Erythroblast (primary cell): Measurements from ENCODE around the gene C16orf95.
"Not testable (repeated sequence)": the region's sequence is repeated elsewhere in the genome, so short reads cannot be mapped to it uniquely, and the experiment has no call there.

ENCODE experiments used
- DNase-seq, 2 experiments: peaks; one replicate each; lab custom pipeline; 2025; lab: John Stamatoyannopoulos, UW
- GATA1 ChIP-seq: IDR thresholded peaks from 2 replicates; pipeline ENCODE4 v1.6.1; 2011; ENCODE audit warnings: low read depth, mild to moderate bottlenecking, control low read depth, low read length, moderate library complexity
- POLR2A ChIP-seq: IDR thresholded peaks from 2 replicates; pipeline ENCODE4 v1.6.1; 2011; ENCODE audit warnings: mild to moderate bottlenecking, low read length

The C16orf95 gene, protein sequence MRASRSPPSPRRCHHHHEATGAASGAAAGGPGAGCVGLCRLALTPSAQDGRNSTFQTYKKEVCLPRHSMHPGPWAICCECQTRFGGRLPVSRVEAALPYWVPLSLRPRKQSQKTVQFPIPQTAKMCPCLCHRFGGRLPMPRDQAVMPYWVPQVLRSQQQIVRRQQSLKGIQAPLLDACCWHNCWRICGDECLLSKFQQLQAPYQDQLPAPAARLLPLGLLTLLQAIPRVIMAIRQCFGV

DNA sequence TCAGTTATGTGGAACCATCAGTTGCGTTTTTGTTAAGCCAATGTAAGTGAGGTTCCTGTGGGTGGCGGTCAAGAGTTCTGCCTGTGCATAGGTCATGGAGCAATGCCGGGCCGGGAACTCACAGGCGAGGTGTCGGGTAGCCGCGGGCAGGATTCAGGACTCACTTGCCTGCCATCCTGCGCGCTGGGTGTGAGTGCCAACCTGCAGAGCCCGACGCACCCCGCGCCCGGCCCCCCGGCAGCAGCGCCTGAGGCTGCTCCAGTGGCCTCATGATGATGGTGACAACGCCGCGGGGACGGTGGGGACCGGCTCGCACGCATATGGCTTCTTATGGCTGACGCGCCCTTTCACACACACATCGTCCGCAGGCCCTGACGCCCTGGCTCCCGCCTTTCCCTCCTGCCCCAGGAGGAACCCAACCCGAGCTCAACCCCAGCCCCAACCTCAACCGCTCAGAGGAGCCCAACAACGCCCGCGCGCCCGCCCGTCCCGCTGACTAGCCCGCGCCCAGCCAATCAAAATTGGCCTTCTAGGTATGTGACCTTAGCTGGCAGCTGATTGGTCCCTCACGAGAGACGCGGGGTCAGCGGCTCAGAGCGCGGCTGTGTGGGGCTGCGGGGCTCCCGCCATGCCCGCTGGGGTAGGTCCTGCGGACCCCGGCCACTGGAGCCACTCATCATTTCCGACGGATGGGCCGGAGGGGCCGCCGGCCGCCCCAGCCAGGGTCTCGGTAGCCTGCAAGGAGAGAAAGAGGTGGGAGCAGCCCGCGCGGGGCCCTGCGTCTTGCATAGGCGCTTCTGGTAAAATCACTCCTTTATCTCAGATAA, at the start of gene C16orf95:
Gene C16orf95 (minus strand): TSS at position 470 of the 827 bp plus-strand sequence. CDS start 150 bp downstream, at position 320.
- TF ChIP-seq POLR2A: peak; percentile 94
- no peak for TF ChIP-seq GATA1
- peak; percentile 96 to 98 for DNase-seq

DNA sequence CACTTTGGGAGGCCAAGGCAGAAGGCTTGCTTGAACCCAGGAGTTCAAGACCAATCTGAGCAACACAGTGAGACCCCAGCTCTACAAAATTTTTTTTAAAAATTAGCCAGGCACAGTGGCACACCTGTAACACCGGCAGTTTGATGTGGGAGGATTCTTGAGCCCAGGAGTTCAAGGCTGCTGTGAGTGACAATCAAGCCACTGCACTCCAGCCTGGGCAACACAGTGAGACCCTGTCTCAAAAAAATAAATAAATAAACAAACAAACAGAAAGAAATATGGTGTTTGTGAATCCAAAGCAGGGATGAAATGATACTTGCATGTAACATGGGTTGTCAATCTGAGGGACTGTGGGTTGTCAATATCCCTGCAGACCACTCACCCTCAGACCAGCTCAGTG, 49.7 kb upstream of the C16orf95 start:
- TF ChIP-seq POLR2A (no peak), GATA1 (no peak)
- DNase-seq: no peak

DNA sequence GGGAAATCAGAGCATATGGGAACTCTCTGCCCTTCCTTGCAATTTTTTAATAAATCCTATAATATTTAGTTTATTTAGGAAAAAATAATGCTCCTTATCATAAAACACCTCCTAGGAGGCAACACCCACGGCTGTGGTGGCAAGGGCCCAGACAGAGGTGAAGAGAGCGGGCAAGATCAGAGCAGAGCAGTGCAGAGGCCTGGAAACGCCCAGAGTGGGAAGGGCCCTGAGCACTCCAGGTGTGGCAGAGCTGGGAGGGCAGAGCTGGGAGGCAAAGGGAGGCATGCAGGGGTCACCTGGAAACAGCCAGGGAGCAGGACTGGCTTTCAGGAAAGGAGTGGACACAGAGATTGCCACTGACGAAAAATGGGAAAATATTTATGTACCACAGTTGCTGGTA, 49.1 kb upstream of the C16orf95 start:
- TF ChIP-seq POLR2A: no peak
- no peak for TF ChIP-seq GATA1

DNA sequence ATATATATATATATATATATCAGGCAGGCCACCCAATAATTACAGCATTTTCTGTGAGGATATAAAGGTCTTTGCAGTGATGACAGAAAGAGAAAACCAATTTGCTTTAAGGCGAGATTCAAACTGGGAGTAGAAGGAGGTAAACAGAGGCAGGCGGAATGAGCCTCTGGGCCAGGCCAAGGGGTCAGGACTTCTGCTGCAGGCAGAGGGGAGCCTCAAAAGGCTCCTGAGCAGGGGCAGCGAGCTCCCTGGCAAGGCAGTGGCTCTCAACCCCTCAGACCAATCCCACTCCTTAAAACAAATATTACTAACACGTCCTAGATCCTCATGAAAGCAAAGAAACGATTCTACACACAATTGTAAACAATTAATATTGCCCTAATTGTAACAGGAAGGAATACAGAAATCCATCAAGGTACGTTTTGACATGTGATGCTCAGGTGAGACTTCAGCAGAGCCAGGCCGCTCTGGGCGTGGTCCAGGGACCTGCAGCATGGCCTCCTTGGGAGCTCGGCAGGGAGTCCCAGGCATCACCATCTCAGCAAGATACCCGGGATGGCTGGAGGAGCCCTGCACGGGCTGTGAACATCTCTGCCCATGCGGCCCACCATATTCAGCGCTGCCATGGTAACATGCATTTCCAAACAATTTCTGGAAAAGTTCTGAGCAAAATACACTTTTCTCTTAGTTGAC, 48.0 kb upstream of the C16orf95 start:
- DNase-seq: no peak
- TF ChIP-seq POLR2A: no peak
- TF ChIP-seq GATA1: no peak

More for the DNA sequence above, 49.1 kb upstream of the C16orf95 start:
- DNase-seq: no peak

DNA sequence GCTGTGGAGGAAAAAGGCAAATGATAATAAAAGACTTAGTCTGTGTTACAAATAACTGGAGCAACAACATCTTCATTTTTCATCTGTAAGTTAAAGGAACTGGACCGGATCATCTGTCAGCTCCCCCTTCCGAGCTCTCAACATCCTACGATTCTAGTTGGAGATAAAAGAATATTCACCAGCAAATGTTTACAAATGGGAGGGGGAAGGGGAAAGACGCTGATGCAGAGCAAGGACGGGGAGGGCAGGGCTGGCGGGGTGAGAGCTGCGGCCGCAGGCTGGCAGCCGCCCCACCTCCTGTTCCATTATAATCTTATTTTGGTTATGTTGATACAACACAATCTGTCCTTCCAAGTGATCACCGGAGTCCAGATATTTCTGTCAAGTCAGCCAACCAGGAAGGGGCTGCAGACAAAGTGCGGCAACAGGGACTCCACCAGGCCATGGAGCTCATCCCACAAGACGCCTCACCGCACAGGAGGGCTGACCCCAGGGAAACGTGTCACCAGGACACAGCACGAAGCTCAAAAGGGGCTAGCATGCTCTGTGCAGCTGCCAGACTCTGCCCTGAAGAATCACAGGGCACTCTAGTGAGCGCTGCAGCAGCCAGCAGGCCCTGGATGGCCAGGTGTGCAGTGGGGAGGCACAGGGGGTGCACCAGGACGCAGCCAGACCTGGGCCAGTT, 46.7 kb upstream of the C16orf95 start:
- no peak for DNase-seq
- TF ChIP-seq POLR2A: no peak
- TF ChIP-seq GATA1: no peak

DNA sequence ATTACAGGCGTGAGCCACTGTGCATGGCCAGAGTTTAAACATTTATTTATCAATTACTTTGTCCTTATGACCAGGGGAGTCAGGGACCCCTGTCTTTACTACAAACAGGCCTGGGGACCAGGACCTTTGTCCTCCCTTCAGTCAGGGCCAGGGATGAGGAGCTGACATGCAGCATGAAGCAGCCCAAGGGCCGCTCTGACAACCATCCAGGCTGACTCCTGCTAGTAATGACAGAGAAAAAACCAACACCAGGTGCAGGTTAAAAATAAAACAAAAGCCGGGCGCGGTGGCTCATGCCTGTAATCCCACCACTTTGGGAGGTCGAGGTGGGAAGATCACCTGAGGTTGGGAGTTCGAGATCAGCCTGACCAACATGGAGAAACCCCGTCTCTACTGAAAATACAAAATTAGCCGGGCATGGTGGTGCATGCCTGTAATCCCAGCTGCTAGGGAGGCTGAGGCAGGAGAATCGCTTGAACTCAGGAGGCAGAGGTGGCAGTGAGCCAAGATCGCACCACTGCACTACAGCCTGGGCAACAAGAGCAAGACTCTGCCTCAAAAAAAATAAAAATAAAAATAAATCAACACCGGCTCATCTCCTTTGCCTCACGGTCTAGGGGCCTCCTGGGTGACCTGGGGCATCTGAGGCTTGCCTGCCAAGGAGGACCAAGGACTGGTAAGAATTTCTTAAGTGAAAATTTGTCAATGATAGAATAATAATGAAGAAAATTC, 45.8 kb upstream of the C16orf95 start:
- not testable (repeated sequence) for DNase-seq

DNA sequence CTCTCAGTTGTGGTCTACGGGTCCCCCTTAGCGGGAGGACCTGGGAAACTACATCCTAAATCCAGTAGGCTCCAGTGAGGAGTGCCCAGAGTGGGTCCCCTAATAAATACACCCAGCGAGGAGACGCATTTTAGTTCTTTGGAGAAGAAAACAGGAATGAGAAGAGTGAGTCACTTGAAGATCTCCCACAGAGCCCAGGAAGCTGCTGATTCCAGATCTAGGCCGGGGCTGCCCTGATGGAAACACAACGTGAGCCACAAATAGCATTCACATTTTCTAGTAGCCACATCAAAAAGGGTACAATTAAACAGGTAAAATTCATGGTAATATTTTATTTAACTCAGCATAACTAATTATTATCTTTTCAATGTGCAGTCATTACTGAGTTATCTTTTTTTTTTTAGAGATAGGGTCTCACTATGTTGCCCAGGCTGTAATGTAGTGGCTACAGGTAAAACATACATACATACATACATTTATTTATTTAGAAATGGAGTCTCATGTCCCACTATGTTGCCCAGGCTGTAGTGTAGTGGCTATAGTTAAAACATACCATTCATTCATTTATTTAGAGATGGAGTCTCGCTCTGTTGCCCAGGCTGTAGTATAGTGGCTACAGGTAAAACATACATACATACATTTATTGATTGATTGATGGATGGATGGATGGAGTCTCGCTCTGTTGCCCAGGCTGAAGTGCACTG, 44.9 kb upstream of the C16orf95 start:
- no peak for DNase-seq
- TF ChIP-seq POLR2A: no peak
- no peak for TF ChIP-seq GATA1

DNA sequence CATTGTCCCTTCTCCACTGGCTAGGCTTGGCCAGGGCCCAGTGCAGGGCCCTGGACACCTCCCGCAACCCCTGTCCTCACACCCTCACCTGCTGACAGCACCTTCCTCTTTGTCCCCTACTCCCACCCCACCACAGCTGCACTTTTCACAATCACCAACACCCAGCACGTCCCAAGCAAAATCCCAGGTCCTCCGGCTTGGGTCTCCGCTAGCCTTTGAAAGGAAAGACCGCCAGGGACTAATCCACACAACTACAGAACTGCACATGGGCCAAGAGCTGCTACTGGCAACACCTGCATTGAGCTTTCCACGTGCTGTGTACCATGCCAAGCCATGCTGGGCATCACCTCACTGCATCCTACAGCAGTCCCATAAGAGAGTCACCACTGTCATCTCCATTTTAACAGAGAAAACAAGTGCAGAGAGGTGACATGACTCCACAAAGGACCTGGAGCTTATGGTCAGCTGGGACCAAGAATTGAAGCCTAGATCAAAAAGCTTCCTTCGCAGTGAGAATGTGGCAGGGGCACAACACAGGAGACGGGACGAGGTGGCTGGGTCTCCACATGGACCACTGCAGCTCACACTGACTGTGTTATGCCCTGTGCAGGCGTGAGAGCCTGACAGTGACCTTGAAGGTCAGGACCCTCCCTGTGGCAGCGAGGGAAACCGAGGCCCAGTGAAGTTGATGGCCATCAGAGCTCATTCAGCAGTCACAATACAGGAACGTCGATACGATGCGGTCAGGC, 43.8 kb upstream of the C16orf95 start:
- DNase-seq: no peak
- TF ChIP-seq POLR2A (no peak), GATA1 (no peak)

DNA sequence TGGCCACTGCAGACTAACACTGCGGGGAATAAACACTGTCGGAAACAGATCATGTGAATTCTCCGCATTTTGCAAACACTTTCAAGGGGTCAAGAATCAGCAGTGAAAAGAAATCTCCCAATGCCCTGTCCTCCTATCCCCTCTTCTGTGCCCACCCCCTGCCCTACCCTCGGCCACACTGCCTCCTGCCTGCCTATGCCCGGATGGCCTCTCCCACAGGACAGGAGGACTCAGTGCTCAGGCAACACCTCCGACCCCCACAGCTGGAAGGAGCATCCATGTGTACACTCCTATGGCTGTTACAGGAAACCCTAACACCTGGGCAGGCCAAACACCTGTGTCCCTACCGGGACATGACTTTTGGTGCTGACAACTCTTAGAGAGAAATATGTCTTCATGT, 41.9 kb upstream of the C16orf95 start:
- no peak for DNase-seq
- TF ChIP-seq GATA1: no peak

DNA sequence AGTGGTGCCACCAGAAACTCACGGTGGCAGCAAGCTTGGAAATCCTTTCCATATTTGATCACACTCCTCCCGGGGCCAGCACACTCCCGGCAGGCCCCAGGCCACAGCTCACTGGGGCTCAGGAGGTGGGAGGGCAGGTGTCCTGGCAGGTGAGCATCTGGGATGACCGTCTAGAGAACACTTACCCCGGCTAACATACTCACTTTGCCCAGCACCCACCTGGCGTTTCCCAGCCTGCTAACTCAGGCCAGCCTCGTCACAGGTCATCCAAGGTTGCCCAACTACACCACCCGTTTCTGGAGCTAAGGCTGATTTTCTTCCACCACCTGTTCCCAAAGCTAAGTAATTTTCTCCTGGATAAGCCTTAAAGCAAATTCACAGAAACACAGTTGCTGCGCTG, 41.5 kb upstream of the C16orf95 start:
- no peak for TF ChIP-seq GATA1
- TF ChIP-seq POLR2A: no peak
- DNase-seq: no peak

DNA sequence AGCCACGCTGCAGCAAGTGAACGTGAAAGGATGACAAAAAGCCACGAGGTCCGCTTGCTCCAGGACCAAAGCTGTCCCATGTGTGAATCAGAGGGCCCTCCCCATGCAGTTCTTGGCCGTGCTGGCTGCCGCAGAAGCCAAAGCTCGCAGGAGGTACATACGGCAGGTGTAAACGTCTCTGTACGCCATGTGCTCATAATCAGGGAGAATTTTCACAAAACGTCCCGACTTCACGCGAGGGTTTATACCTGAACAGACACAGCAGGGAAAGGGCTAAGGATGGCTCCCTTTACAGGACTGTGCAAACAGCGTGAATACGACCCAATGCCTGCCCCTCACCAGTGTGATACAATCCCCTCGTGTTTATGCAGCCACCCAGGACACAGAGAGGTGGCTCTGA, 41.1 kb upstream of the C16orf95 start:
- TF ChIP-seq GATA1: no peak
- no peak for DNase-seq

DNA sequence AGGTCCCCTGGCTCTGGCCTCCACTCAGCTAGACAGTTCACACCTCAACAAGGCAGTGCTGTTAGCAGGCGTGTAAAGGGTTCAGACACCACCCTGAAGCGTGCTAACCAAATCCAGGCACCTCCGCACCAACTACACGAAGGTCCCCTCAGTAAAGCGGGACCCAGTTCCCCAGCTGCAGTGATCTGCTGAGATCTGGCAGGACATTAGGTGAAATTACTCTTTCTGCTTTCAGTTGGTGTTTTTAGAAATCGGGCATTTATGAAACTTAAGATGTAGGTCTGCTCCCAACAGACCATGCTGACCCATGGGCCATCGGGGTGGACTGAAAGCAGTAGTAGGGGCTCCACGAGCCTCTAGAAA, 39.3 kb upstream of the C16orf95 start:
- DNase-seq: no peak
- TF ChIP-seq GATA1 (no peak), POLR2A (no peak)
